GM21515 (cell line): Measurements from ENCODE around the gene ZSWIM8.

Source experiments
- ATAC-seq: cut with Tn5 transposase; IDR thresholded peaks from one replicate; pipeline ENCODE4 v1.9.1; 2021; ENCODE audit not compliant: unreplicated experiment

ZSWIM8 gene

GRCh38 chr10:73840403-73841060, 55.1 kb downstream of the ZSWIM8 start:
- no peak for ATAC-seq

- ATAC-seq = no peak
These were observed 55.6 kb downstream of the ZSWIM8 start for GRCh38 chr10:73841061-73841421.

- no peak for ATAC-seq
These were observed 56.3 kb downstream of the ZSWIM8 start for GRCh38 chr10:73841526-73842285.

GRCh38 chr10:73842349-73842748, 56.9 kb downstream of the ZSWIM8 start:
- no peak for ATAC-seq

GRCh38 chr10:73843261-73843660, 57.9 kb downstream of the ZSWIM8 start:
- no peak for ATAC-seq

- ATAC-seq = no peak
These were observed 61.6 kb downstream of the ZSWIM8 start for GRCh38 chr10:73847031-73847430.

- ATAC-seq = peak; percentile 68
These were observed 63.5 kb downstream of the ZSWIM8 start for GRCh38 chr10:73848821-73849489.

- no peak for ATAC-seq
These were observed 64.8 kb downstream of the ZSWIM8 start for GRCh38 chr10:73850211-73850610.

- no peak for ATAC-seq
These were observed 65.6 kb downstream of the ZSWIM8 start for GRCh38 chr10:73850863-73851461.
